ENCODE measurements around the gene ESRRA.

Gene ESRRA

GRCh38 chr11:64352995-64353714, 47.8 kb downstream of the ESRRA start:
- no peak for DNase-seq

DNA sequence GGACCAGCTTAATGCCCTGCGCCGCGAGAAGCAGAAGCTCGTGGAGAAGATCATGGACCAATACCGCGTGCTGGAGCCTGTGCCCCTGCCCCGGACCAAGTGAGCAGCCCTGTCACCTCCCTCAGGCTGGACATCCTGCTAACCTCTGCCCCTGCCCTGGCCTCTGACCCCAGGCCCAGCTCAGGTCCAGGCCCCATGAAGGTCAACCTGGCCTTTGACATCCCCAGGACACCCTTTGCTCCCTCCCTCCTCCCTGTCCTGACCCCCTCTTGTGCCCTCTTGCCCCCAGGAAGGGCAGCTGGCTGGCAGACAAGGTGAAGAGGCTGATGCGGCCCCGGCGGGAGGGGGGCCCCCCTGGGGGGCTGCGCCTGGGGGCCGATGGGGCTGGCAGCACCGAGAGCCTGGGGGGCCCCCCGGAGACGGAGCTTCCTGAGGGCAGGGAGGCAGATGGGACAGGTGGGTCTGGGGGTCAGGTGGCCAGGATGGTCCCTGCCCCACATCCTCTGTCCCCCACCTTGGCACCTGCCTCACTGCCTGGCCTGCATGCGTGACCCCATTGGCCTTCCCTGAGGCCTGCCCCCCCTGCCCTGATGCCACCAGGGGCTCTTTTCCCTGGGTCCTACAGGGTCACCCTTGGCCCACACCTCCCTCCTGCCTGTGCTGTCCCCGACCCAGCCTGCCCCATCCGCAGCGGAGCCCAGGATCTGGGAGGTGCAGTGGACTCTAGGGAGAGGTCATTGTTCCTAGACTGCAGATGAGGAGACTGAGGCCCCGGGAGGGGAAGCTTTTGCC, 48.6 kb downstream of the ESRRA start:
- no peak for DNase-seq

DNA sequence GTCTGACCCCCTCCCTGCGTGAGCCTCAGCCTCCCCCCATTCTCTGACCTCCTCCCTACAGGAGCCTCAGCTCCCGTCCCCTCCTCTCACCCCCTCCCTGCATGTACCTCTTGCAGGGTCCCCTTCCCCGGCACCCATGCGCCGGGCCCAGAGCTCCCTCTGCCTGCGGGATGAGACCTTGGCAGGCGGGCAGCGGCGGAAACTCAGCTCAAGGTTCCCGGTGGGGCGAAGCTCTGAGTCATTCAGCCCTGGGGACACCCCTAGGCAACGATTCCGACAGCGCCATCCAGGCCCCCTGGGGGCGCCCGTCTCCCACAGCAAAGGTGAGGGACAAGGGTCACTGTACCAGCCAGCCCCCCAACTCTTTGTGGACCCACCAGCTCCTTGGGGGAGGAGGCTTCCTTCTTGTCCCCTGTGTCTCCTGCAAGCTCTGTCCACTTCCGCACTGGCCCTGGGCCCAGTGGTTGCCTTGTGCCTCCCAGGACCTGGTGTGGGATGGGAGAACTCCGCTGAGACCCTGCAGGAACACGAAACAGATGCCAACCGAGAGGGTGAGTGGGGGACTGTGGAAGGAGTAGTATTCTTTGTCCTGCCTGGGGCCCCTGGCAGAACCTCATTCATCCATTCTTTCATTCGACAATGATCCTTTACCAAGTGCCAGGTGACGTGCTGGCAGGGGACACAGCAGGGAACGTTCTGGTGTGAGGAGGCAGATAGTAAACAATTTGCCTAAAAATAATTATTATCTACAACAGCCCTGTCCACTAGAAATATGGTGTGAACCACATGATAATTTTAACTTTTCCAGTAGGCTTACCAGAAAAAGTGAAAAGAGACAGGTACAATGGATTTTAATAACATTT, 50.0 kb downstream of the ESRRA start:
- DNase-seq = no peak

DNA sequence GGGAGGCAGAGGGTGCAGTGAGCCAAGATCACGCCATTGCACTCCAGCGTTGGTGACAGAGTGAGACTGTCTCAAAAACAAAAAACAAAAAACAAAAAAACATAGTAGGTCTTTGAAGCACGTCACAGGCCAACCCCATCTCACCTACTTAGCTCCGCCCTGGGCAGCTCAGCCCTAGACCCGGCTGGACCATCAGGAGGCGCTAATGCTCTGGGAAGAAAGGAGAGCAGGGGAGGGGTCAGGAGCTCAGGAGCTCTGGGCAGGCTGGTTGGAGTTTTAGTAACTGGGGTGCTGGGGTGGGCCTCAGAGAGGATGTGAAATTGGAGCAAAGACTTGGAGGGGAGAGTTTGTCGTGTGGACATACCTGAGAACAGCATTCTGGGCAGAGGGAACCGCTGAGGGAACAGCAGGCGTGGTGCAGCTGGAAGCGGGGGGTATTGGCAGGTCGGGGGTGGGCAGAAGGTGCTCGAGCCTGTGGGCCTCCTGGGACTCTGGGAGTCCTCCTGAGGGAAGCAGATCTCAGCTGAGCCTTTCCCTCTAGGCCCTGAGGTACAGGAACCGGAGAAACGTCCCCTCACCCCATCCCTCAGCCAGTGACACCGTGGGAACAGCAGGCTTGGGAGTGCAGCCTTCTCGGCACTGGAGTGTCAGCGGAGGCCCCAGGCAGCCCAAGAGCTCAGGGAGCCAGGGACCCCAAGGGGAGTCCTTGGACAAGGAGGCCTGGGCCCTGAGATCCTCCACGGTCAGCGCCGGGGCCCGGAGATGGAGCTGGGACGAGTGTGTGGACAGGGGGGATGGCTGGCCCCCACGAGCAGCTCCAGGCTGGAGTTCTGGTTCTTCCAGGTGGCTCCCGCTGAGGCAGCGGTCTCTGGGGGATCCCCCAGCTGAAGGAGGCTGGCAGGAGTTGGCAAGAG, 51.4 kb downstream of the ESRRA start:
- DNase-seq = no peak

DNA sequence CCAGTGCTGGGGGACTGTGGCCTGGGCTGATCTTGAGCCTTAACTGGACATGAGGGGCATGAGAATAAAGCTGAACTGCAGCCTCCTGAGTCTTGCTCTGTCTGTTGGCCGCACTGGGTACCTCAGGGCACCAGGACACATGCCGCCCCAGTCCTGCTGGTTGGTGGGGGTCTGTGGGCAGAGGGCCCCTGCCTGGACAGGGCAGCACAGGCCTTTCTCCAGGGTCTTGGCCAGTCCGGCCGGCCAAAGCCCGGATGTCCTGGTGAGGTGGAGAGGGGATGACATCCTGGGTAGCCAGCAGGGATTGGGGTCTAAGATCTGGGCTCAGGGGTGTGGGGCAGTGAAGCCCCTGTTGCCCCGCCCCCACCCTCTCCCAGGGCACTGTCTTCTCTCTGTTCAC, 52.1 kb downstream of the ESRRA start:
- no peak for DNase-seq

DNA sequence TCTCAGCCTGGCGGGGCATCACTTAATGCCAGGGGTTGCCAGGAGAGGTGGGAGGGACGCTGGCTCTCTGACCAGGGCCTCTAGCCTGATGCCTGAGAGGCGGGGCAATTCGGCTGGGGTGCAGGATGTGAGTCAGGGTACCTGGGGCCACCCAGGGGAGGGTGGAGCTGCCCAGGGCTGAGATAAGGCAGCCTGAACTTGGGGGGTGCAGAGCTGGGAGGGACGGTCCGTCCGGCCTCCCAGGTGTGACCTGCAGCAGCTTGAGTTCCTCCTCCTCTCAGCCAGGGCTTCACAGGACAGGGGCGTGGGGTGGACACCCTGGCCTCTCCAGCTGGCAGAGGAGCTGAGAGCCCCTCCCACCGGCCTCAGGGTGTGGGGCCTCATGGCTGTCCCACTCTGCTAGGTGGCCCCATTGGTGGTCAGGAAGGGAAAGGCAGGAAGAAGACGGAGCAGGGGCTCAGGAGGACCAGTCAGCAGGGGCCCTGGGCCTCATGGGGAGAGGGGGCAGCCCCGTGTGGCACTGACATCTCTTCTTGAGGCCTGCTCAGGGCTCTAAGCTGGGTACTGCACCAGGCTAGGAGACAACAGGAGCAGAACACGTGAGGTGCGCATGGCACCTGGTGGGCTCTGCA, 52.7 kb downstream of the ESRRA start:
- DNase-seq = no peak

DNA sequence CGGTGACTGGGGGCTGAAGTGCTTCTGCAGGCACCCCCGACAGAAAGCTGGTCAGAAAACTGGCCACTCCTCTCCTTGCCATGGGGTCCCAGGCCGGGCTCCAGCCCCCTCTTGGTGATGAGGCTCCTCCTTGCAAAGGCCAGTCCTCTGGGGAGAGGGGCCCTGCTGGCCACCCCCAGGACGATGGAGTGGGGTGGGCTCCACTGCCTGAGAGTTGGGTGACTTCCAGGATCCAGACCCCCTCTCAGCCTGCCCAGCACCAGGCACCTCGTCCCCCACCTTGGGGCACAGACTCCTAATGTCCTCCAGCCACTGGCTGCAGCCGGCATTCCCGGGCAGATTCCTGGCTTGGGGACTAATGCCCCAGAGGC, 53.2 kb downstream of the ESRRA start:
- no peak for DNase-seq

DNA sequence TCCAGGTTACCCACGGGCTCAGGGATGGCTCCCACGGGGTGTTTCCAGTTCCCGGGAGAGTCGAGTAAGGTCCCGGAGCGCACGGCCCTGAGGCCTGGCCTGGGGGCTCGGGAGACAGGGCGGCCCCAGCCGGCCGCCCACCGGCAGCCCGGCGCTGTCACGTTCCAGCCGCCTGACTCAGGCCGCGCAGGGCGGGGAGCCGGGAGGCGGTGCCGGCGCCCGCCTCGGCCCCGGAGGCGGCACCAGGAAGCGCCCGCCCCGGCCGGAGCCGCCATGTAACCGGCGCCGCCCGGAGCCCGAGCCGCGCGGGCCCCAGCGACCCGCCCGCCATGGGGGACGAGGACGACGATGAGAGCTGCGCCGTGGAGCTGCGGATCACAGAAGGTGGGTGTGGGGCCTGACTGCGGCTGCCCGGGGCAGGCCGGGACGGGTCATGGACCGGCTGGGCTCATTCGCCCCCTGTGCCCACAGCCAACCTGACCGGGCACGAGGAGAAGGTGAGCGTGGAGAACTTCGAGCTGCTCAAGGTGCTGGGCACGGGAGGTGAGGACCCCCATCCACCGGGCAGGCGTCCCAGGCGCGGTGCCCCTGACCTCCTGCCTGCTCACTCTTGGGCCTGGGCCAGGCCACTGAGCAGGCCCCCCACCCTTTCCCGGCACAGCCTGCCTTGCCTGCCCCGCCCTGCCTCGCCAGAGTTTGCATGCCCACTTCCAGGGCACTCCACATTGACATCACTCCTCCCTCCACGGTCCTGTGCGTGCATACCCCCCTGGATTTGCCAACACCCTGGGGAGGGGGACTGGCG, 53.8 kb downstream of the ESRRA start, which contains the start of gene RPS6KA4:
Gene RPS6KA4, plus strand, starts transcription at position 256 of the 805 bp plus-strand sequence. Its CDS starts 74 bp downstream, at position 330.
- no peak for DNase-seq

DNA sequence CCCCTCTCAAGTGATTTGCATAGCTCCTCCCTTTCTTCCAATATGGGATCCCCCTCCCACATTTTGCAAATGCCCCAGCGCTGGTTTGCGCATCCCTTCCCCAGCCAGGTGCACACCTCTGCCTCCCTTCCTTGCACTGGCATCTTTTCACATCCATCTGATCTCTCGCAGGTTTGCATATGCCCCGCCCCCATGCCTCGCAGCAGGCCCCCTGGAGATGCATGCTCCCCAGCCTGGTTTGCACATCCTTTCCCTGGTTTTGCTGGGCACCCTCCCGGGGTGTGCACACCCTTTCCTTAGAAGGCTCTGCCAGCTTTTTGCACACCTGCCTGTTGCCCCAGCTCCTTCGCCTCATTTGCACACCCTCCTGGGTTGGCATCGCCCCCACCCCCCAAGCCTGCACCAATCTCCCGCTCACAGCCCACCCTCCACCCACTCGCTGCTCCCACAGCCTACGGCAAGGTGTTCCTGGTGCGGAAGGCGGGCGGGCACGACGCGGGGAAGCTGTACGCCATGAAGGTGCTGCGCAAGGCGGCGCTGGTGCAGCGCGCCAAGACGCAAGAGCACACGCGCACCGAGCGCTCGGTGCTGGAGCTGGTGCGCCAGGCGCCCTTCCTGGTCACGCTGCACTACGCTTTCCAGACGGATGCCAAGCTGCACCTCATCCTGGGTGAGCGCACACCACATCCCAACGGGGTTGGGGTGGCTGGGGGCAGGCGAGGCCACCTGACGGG, 54.6 kb downstream of the ESRRA start:
- no peak for DNase-seq

DNA sequence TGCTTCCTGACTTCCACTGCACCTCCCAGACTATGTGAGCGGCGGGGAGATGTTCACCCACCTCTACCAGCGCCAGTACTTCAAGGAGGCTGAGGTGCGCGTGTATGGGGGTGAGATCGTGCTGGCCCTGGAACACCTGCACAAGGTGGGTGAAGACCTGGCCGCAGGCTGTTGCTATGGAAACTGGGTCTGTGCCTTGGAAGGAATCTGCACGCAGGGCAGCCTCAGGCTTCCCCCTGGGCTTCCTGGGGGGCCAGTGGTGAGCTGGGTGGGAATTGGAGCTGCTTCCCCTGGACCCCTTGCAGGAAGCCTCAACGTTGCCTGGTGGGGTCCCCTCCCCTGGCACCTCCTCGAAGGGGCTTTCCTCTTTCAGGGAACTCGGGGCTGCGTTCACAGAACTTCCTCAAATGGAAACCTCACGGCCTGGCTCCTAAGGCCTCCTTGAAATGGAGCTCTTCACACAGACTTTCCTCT, 55.2 kb downstream of the ESRRA start:
- DNase-seq = no peak

GRCh38 chr11:64361659-64362058, 56.3 kb downstream of the ESRRA start:
- DNase-seq = no peak

- DNase-seq = no peak
Measured at GRCh38 chr11:64362339-64362738, 57.0 kb downstream of the ESRRA start.

- DNase-seq = no peak
Measured at GRCh38 chr11:64364435-64364834, 59.1 kb downstream of the ESRRA start.

DNA sequence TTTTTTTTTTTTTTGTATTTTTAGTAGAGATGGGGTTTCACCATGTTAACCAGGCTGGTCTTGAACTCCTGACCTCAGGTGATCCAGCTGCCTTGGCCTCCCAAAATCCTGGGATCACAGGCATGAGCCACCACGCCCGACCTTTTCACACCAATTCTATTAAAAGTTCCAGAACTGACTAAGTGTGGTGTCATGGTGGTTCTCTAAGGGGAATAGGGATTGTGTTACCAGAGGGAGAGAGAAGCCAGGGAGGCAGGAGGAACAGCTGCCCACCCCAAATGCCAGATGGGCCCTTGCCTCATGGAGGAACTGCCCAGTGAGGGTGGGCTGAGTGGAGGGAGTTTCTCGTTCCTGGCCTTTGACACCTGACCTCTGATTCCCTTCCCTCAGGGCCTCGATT, 59.6 kb downstream of the ESRRA start:
- no peak for DNase-seq
